PC-9 (cell line): Measurements from ENCODE around the gene UBA1. TPM values are rescaled to one million over a fixed set of nuclear protein-coding genes. Genes with fewer than 3 reads are reported as not detected.

ENCODE experiments used
- BruUV-seq: library from RNA; stranded (reverse); fragments of 400-500 nt; replicated peaks from 2 replicates; lab custom pipeline; 2021; lab: Mats Ljungman, UMichigan
- CTCF ChIA-PET: fragments of 300-600 bp; sonication (Branson Sonifier 250); formaldehyde crosslinking; loops from one replicate; lab custom pipeline; 2022; ENCODE audit warnings: antibody characterized with exemption; lab: Charles Lee
- POLR2A ChIA-PET: fragments of 300-600 bp; sonication (Branson Sonifier 250); formaldehyde crosslinking; loops from one replicate; lab custom pipeline; 2022; ENCODE audit warnings: antibody characterized with exemption; ENCODE audit not compliant: unreplicated experiment; lab: Charles Lee
- DNase-seq, 2 experiments: peaks; one replicate each; pipeline versions ENCODE4 v3.0.0 to v3.0.0-alpha.2; 2015 to 2022; ENCODE audit warnings: mixed read lengths in 1 of 2
- H2AFZ ChIP-seq: fragments of 200-600 bp; sonication (generic); 2 replicates; pipeline ENCODE4 v1.8.1; 2017; ENCODE audit warnings: antibody characterized with exemption
- H3F3A ChIP-seq: fragments of 200-600 bp; sonication (generic); 2 replicates; pipeline ENCODE4 v1.8.1; 2017; ENCODE audit warnings: antibody characterized with exemption, mild to moderate bottlenecking, low read depth; ENCODE audit not compliant: insufficient read depth
- H3K27ac ChIP-seq: fragments of 200-600 bp; sonication (generic); 2 replicates; pipeline ENCODE4 v1.6.1; 2016; ENCODE audit warnings: mixed run types
- H3K27me3 ChIP-seq: fragments of 200-600 bp; sonication (generic); 2 replicates; pipeline ENCODE4 v1.6.1; 2016; ENCODE audit warnings: low read depth, mixed run types; ENCODE audit not compliant: insufficient read depth
- H3K36me3 ChIP-seq: fragments of 200-600 bp; sonication (generic); 2 replicates; pipeline ENCODE4 v1.6.1; 2016; ENCODE audit warnings: low read depth, mixed run types
- H3K4me1 ChIP-seq: fragments of 200-600 bp; sonication (generic); replicated peaks from 2 replicates; pipeline ENCODE4 v1.6.1; 2016; ENCODE audit warnings: mixed run types; ENCODE audit not compliant: insufficient read depth
- H3K4me2 ChIP-seq: fragments of 200-600 bp; sonication (generic); 2 replicates; pipeline ENCODE4 v1.6.1; 2017; ENCODE audit warnings: mixed run types
- H3K4me3 ChIP-seq: fragments of 200-600 bp; sonication (generic); 2 replicates; pipeline ENCODE4 v1.6.1; 2016; ENCODE audit warnings: mixed run types
- H3K79me2 ChIP-seq: fragments of 200-600 bp; sonication (generic); 2 replicates; pipeline ENCODE4 v1.6.1; 2017; ENCODE audit warnings: low read depth, mixed run types
- H3K9me2 ChIP-seq: fragments of 200-600 bp; sonication (generic); 2 replicates; pipeline ENCODE4 v1.8.1; 2017; ENCODE audit warnings: mild to moderate bottlenecking; ENCODE audit not compliant: insufficient read depth
- H3K9me3 ChIP-seq: fragments of 200-600 bp; sonication (generic); 2 replicates; pipeline ENCODE4 v1.8.1; 2016; ENCODE audit warnings: low read depth; ENCODE audit not compliant: insufficient read depth
- H4K20me1 ChIP-seq: fragments of 200-600 bp; sonication (generic); 2 replicates; pipeline ENCODE4 v1.8.1; 2017; ENCODE audit not compliant: insufficient read depth
- CTCF ChIP-seq: fragments of 200-600 bp; sonication (generic); conservative IDR thresholded peaks from 2 replicates; pipeline ENCODE4 v1.6.1; 2017; ENCODE audit warnings: mixed run types, antibody characterized with exemption, mild to moderate bottlenecking, moderate library complexity
- EZH2 ChIP-seq: fragments of 200-600 bp; sonication (generic); IDR thresholded peaks from 2 replicates; pipeline ENCODE4 v1.8.0; 2017; ENCODE audit warnings: antibody characterized with exemption, low read depth
- intact Hi-C: fragments of 100-400 bp; cut with micrococcal nuclease; formaldehyde crosslinking; loops from one replicate; pipeline ENCODE4 v1.10.0; 2022; ENCODE audit not compliant: unreplicated experiment
- total RNA-seq: library from RNA; stranded (reverse); gene quantifications from 2 replicates; pipeline ENCODE4 v1.2.3, GENCODE V29; 2021

Gene UBA1
- total RNA-seq, 1 experiment from 2014 or later, result 126 TPM

- POLR2A ChIA-PET, result no interaction called here
- no peaks in the 10 kb centered on the region for H3K27me3 ChIP-seq
- no peaks in the 10 kb centered on the region for H3K9me3 ChIP-seq
Observed at GRCh38 chrX:47179221-47179927, 14.3 kb upstream of the UBA1 start.

GRCh38 chrX:47179928-47180255 lies 13.7 kb upstream of the UBA1 start:
- no peak overlapping the region for H3K4me3 ChIP-seq
- H3F3A ChIP-seq, result no peaks in the 10 kb centered on the region
- no peaks in the 10 kb centered on the region for H3K4me1 ChIP-seq
- H2AFZ ChIP-seq, result no peak overlapping the region
- H3K27ac ChIP-seq, result no peak overlapping the region
- intact Hi-C loops, result no loop called here
- no TSS peak for BruUV-seq
- no peaks in the 10 kb centered on the region for H3K36me3 ChIP-seq
- H3K27me3 ChIP-seq, result no peaks in the 10 kb centered on the region
- no peaks in the 10 kb centered on the region for H3K9me2 ChIP-seq
- H3K9me3 ChIP-seq, result no peaks in the 10 kb centered on the region
- POLR2A ChIA-PET, result no interaction called here
- H3K4me2 ChIP-seq, result no peak overlapping the region
- CTCF ChIA-PET, result no interaction called here
- no peaks in the 10 kb centered on the region for H3K79me2 ChIP-seq
- DNase-seq, result no peak
- no peaks in the 10 kb centered on the region for H4K20me1 ChIP-seq
- TF ChIP-seq CTCF, result no peak
- TF ChIP-seq EZH2, result no peak

More at GRCh38 chrX:47179221-47179927, 14.3 kb upstream of the UBA1 start:
- no TSS peak for BruUV-seq
- no peaks in the 10 kb centered on the region for H3K9me2 ChIP-seq
- no peaks in the 10 kb centered on the region for H3K36me3 ChIP-seq
- H3F3A ChIP-seq, result no peaks in the 10 kb centered on the region
- H4K20me1 ChIP-seq, result no peaks in the 10 kb centered on the region
- CTCF ChIA-PET, result no interaction called here
- H3K4me1 ChIP-seq, result no peaks in the 10 kb centered on the region
- intact Hi-C loops, result no loop called here
- H3K27ac ChIP-seq, result no peak overlapping the region
- no peaks in the 10 kb centered on the region for H3K79me2 ChIP-seq
- no peak for TF ChIP-seq CTCF
- no peak for TF ChIP-seq EZH2
- DNase-seq, result no peak
- no peak overlapping the region for H3K4me3 ChIP-seq
- no peak overlapping the region for H3K4me2 ChIP-seq
- H2AFZ ChIP-seq, result no peak overlapping the region

- H3K36me3 ChIP-seq, result no peaks in the 10 kb centered on the region
- no peaks in the 10 kb centered on the region for H3K4me1 ChIP-seq
- H3K79me2 ChIP-seq, result no peaks in the 10 kb centered on the region
- no peak for TF ChIP-seq CTCF
- no peak for TF ChIP-seq EZH2
- H3K4me2 ChIP-seq, result no peak overlapping the region
- no TSS peak for BruUV-seq
- H3K9me3 ChIP-seq, result no peaks in the 10 kb centered on the region
- no peaks in the 10 kb centered on the region for H3K27me3 ChIP-seq
- H3K9me2 ChIP-seq, result no peaks in the 10 kb centered on the region
- no peak overlapping the region for H3K4me3 ChIP-seq
- intact Hi-C loops, result no loop called here
- ChIA-PET CTCF (no interaction called here), POLR2A (no interaction called here)
- no peak for DNase-seq
- no peaks in the 10 kb centered on the region for H4K20me1 ChIP-seq
- H3K27ac ChIP-seq, result no peak overlapping the region
- H2AFZ ChIP-seq, result no peak overlapping the region
- no peaks in the 10 kb centered on the region for H3F3A ChIP-seq
Observed at GRCh38 chrX:47180346-47180745, 13.3 kb upstream of the UBA1 start.
